HG03342 (cell line): ENCODE results near the gene ASL.
"Not testable (repeated sequence)": the region's sequence is repeated elsewhere in the genome, so short reads cannot be mapped to it uniquely, and the experiment has no call there.

ENCODE experiments used
- ATAC-seq: cut with Tn5 transposase; IDR thresholded peaks from one replicate; pipeline ENCODE4 v1.9.1; 2021; ENCODE audit warnings: mild to moderate bottlenecking, moderate library complexity; ENCODE audit not compliant: unreplicated experiment

The ASL gene

DNA sequence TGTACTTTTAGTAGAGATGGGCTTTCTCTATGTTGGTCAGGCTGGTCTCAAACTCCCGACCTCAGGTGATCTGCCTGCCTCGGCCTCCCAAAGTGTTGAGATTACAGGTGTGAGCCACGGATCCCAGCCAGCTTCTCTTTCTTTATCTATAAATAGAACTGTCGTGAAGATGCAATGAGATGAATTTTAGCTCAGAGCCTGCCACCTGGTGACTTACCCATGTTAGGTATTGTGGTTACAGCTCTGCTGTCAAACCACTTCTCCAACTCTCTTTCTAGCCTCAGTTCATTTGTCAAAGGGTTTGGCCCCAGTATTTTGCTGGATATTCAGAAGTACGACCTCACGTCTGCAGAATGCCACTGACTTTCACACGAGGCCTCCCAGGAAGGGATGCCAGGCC, 3.4 kb upstream of the ASL start:
- not testable (repeated sequence) for ATAC-seq

DNA sequence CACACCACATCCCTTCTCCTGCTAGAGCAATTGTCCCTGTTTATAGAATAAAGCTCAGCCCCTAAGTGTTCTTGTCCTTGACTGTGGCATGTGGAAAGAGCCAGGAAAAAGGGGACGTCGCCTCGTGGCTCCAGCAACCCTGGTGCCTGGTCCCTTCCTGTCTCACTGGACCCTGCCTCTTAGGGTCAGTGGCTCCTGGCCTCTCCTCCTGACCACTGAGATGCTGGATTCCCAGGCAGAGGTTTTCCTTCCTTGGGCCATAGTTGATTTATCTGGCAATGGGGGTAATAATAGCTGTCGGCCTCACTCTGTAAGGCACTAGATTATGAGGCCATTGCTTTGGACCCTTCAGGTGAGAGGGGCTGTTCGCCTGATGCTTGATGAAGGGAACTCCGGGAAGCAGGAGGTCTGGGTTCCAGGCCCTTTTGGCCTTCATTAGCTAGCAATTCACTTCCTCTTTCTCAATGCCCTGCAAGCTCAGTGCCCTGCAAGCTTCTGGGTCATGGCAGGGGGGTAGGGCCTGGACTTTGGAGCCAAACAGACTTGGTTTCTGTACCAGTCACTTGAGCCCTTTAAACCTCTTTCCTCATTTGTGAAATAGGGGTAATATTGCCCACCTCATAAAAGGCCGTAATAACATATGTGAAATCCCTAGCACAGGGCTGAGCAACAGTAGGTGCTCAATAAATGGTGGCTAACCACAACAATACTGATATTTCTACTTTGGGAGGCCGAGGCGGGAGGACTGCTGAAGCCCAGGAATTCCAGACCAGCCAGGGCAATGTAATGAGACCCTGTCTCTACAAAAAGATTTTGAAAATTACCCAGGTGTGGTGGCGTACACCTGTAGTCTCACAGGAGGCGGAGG, 1.1 kb downstream of the ASL start:
- ATAC-seq = no peak

DNA sequence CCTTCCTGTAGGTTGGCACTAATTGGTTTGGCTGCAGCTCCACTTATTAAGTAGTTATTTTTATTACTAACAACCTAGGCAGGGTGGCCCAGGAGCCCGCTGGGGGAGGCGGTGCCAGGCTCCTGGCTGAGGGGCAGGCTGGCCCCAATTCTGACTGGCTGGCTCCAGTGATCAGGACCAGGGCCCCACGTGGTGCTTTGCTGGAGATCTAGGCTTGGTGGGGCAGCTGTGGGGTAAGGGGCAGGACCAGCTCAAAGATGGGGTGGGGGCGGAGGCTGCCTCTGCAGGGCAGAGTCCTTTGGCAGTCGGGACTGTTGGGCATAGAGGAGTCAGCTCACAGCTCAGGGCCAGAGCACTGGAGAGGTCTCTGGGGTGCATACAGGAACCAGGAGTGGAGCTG, 2.4 kb downstream of the ASL start:
- ATAC-seq = no peak

DNA sequence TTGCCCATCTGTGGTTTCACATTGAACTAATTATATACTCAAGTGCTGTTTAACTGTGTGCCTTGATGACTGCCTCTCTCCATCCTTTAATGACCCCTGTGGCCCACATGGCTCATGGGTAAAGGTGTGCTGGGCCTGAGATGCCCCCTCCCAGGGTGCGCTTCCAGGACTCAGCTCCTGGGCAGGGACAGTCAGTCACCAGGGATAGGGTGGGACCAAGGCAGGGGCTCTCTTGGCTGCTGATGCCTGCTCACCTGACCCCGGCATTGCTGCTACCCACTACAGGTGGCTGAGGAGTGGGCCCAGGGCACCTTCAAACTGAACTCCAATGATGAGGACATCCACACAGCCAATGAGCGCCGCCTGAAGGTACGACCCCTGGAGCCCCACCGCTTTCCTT, 6.5 kb downstream of the ASL start:
- no peak for ATAC-seq

DNA sequence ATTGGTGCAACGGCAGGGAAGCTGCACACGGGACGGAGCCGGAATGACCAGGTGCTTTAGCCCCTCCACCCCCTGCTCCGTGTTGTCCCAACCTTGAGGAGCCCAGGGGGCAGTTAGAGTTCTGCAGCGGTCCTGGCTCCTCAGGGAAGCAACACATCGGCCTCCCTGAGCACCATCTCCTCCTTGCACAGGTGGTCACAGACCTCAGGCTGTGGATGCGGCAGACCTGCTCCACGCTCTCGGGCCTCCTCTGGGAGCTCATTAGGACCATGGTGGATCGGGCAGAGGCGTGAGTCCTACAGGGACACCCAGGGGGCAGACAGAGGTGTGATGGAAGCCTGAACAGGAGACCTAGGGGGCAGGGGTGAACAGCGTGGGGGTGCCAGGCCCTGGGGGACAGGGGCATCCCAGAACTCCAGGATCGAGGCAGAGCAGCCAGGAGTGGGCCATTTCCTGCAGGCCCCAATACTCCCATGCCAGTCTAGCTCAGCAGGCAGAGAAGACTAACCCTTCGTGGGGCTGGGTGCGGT, 7.3 kb downstream of the ASL start:
- no peak for ATAC-seq

DNA sequence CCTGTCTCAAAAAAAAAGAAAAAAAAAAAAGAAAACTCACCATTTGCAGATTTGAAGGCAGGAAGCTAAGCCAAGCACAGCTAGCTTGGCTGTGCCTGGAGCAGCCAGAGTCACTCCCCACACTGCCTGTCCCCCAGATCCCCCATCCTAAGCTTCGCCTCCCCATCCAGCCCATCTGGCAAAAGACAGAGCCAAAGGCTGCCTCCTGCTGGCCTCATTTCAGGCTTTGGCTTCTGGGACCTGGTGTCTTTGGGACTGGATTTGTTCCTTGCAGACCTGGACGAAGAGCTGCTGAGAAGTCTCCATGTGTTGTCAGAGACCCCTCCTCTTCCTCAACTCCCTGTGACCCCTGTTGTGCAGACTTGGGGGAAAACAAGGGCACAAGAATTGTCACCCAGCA, 8.1 kb downstream of the ASL start:
- no peak for ATAC-seq

DNA sequence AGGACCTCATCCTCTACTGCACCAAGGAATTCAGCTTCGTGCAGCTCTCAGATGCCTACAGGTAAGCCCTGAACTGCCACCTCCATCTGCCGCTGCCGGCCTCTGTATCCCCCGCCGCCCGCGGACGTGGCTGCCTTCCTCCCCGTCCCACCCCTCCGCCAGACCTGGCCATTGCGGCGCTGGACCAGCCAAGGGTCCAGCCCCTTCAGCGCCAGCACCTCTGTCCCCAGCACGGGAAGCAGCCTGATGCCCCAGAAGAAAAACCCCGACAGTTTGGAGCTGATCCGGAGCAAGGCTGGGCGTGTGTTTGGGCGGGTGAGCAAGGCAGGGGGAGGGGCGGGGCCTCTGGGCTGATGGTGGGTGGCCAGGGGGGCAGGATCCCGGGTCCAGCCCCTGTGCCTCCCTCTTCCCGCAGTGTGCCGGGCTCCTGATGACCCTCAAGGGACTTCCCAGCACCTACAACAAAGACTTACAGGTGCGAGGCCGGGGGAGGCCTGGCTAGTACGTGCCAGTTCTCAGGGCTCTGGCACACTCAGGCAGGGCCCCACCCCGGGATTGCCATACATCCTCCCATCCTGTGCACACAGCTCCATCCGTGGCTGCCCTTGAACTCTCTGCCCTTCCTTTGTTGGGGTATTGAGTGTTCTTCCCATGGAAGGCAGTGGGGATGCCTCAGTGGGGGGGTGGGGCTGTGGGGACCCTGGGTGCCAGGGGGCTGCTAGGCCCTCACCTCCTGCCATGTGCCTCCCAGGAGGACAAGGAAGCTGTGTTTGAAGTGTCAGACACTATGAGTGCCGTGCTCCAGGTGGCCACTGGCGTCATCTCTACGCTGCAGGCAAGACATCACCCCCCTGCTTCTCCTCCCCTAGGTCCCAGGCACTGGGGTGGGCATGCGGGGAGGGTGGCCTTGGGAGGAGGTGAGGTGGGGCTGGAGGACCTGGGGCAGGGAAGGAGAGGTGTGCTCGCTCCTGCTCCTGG, 13.5 kb downstream of the ASL start:
- no peak for ATAC-seq

DNA sequence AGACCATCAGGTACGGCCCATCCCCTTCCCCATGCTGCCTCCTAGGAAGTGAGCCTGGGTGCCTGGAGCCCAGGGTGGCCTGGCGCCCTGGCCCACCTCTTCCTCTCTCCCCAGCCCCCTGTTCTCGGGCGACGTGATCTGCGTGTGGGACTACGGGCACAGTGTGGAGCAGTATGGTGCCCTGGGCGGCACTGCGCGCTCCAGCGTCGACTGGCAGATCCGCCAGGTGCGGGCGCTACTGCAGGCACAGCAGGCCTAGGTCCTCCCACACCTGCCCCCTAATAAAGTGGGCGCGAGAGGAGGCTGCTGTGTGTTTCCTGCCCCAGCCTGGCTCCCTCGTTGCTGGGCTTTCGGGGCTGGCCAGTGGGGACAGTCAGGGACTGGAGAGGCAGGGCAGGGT, 17.0 kb downstream of the ASL start:
- ATAC-seq = no peak

DNA sequence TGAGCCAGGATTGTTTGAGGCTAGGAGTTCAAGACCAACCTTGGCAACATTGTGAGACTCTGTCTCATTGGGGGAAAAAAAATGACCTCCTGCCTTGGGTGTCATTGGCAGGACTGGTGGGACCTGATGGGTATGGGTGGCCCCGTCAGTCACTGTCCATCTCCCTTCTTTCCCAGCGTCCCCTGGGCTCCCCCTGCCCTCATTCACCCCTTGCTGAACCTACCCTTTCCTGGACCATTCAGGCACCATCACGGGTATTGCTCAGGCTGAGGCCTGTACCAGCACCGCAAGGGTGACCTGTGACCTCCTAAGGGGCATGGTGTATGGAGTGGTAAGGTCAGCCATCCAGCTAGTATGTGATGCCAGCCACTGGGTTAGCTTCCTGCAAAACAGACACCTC, 19.4 kb downstream of the ASL start:
- ATAC-seq = no peak

DNA sequence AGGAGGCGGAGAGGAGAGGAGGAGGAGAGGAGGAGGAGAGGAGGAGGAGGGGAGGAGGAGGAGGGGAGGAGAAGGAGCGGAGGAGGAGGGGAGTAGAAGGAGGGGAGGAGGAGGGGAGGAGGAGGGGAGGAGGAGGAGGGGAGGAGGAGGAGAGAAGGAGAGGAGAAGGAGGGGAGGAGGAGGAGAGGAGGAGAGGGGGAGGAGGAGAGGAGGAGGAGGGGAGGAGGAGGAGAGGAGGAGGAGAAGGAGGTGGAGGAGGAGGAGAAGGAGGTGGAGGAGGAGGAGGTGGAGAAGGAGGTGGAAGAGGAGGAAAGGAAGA, 23.6 kb downstream of the ASL start:
- no peak for ATAC-seq

DNA sequence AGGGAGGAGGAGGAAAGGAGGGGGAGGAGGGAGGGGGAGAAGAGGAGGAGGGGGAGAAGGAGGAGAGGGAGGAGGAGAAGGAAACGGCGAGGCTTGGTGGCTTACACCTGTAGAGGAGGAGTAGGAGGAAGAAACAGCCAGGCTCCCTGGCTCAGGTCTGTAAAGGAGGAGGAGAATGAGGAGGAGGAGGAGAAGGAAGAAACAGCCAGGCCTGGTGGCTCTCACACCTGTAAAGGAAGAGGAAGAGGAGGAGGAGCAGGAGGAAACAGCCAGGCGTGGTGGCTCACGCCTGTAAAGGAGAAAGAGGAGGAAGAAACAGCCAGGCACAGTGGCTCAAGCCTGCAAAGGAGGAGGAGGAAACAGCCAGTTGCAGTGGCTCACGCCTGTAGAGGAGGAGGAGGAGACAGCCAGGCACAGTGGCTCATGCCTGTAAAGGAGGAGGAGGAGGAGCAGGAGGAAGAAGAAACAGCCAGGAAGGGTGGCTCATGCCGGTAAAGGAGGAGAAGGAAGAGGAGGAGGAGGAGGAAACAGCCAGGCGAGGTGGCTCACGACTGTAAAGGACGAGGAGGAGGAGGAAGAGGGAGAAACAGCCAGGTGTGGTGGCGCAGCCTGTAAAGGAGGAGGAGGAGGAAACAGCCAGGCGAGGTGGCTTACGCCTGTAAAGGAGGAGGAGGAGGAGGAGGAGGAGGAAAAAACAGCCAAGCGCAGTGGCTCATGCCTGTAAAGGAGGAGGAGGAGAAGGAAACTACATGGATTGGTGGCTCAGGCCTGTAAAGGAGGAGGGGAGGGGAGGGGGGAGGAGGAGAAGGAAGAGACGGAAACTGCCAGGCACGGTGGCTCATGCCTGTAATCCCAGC, 24.2 kb downstream of the ASL start:
- peak; percentile 70 for ATAC-seq

DNA sequence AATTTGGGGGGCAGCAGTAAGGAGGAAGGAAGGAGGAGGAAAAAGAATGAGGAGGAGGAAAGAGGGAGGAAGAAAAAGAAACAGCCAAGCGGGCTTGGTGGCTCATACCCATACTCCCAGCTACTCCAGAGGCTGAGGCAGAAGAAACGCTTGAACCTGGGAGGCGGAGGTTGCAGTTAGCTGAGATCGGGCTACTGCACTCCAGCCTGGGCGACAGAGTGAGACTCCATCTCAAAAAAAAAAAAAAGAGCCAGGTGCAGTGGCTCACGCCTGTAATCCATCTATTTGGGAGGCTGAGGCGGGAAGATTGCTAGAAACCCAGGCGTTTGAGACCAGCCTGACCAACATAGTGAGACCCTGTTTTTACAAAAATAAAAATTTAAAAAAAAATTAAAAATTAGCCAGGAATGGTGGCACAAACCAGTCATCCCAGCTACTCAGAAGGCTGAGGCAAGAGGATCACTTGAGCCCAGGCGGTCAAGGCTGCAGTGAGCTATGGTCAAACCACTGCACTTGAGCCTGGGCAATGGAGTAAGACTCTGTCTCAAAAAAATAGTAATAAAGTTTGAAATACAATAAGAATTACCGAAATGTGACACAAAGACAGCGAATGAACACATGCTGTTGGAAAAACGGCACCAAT, 24.9 kb downstream of the ASL start:
- ATAC-seq = peak; percentile 9

DNA sequence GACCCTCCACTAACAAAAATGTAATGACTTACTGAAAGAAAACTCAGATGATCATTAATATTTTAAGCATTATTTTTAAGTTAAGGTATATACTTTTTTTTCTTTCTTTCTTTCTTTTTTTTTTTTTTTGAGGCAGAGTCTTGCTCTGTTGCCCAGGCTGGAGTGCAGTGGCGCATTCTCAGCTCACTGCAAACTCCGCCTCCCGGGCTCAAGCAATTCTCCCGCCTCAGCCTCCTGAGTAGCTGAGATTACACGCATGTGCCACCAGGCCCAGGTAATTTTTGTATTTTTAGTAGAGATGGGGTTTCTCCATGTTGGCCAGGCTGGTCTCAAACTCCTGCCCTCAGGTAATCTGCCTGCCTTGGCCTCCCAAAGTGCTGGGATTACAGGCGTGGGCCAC, 26.5 kb downstream of the ASL start:
- ATAC-seq = not testable (repeated sequence)

DNA sequence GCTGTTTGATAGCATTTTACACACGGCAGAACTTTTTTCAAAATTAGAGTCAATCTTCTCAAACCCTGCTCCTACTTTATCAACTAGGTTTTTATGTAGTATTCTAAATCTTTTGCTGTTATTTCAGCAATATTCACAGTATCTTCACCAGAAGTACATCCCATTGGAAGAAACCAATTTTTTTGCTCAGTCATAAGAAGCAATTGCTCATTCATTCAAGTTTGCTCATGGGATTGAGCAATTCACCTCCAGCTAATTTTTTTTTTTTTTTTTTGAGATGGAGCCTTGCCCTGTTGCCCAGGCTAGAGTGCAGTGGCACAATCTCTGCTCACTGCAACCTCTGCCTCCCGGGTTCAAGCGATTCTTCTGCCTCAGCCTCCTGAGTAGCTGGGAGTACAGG, 28.4 kb downstream of the ASL start:
- not testable (repeated sequence) for ATAC-seq

DNA sequence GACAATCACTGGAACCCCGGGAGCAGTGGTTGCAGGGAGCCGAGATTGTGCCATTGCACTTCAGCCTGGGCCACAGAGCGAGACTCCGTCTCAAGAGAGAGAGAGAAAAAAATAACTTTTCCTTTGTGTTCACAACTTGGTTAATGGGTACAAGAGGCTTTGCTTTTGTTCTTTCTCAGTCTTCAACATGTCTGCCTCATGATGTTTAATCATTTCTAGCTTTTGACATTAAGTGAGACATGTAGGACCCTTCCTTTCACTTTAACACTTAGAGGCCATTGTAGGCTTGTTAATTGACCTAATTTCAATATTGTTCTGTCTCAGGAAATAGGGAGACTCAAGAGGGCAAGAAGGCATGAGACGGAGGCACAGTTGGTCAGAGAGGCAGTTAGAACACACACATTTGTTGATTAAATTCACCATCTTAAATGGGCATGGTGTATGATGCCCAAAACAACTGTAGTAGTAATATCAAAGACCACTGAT, 29.7 kb downstream of the ASL start:
- ATAC-seq = no peak

DNA sequence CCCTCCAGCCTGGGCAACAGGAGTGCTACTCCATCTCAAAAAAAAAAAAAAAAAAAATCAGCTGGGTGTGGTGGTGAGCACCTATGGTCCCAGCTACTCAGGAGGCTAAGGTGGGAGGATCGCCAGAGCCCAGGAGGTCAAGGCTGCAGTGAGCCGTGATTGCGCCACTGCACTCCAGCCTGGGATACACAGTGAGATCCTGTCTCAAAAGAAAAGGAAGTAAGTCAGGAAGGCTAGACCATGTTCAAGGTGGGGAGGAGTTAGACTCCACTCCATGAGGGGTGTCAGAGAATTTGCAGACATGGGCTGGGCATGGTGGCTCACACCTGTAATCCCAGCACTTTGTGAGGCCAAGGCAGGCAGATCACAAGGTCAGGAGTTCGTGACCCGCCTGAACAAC, 32.8 kb downstream of the ASL start:
- ATAC-seq = not testable (repeated sequence)

DNA sequence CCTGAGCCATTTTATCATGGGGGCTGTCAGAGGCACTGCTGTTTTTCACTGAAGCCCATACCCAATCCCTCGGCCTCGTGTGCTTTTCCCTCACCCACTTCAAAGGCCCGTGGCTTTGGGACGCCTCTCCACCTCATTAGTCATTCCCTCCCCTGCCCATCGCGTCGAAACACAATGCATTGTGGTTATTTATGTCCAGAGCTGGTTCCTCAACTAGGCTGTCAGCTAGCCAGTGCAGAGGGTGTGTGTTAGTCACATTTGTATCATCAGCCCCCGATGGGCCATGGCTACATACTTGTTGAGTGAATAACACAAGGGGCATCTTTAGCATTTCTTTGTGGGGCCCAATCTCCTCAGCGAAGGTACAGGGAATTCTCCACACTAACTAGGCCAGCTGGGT, 35.2 kb downstream of the ASL start:
- no peak for ATAC-seq

DNA sequence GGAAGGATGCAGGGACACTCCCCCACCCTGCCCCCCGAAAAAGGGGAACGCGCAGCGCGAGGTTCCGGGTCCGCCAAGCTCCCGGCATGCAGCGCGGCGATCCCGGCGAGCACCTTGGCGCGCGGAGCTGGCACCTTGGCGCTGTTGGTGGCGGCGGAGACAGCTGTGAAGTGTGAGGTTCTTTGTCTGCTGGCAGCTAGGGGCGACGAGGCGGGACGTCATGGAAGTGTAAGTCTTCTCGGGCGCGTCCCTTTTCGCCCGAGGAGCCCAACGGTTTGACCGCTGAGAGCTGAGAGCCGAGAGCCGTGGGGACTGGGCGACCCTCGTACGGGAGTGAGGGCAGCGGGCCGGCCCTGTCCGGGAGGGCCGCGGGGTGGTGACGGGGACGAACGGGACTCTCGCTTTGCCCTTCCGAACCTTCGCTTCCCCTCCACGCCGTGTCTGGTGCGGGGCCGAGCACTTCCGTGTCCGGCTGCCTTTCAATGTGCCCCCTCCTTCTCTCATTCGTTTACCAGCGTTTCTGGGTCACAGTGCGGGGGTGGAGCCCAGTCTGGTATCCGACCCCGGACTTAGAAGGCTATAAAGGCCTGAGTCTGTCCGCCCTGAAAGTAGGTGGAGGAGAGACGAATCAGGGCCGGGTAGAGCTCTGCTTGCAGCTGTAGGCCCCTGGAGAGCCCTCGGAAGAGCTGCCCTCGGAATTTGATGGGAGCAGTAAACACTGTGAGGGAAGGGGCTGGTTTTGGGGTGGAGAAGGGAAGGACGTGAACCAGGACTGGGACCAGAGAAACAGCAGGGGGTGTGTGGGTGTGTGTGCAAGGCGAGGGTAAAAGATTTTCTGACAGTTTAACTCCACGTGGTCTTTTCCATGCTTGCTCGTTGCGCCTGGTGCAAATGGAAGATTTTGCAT, 39.4 kb downstream of the ASL start, which contains the start of gene CRCP:
CRCP (plus strand) TSS at position 105 of the 907 bp plus-strand sequence; CDS start at position 221, 116 bp downstream.
- ATAC-seq = peak; percentile 92
